HG03575 (cell line): ENCODE results near the gene OR5B21.

Experiments
- ATAC-seq: cut with Tn5 transposase; IDR thresholded peaks from one replicate; pipeline ENCODE4 v1.9.1; 2021; ENCODE audit not compliant: unreplicated experiment, insufficient number of reproducible peaks, low FRiP score; ENCODE audit errors: extremely low read depth

The OR5B21 gene

GRCh38 chr11:58508005-58508404, at the start of gene OR5B21:
Gene OR5B21, minus strand, starts transcription at chr11:58508105. Its CDS starts 0 bp downstream, at chr11:58508105.
- ATAC-seq, result no peak

- no peak for ATAC-seq
Measured at GRCh38 chr11:58549644-58550043, 41.7 kb upstream of the OR5B21 start.

GRCh38 chr11:58546841-58547240, 38.9 kb upstream of the OR5B21 start:
- no peak for ATAC-seq

- no peak for ATAC-seq
Measured at GRCh38 chr11:58531865-58532341, 24.0 kb upstream of the OR5B21 start.

- ATAC-seq, result no peak
Measured at GRCh38 chr11:58530236-58530635, 22.3 kb upstream of the OR5B21 start.

- ATAC-seq, result no peak
Measured at GRCh38 chr11:58527429-58527828, 19.5 kb upstream of the OR5B21 start.

- no peak for ATAC-seq
Measured at GRCh38 chr11:58526721-58527120, 18.8 kb upstream of the OR5B21 start.

- ATAC-seq, result peak; percentile 84
Measured at GRCh38 chr11:58525037-58525614, 17.2 kb upstream of the OR5B21 start.

- peak; percentile 3 for ATAC-seq
Measured at GRCh38 chr11:58524232-58525036, 16.5 kb upstream of the OR5B21 start.

GRCh38 chr11:58513747-58514367, 6.0 kb upstream of the OR5B21 start:
- no peak for ATAC-seq

GRCh38 chr11:58511636-58512035, 3.7 kb upstream of the OR5B21 start:
- no peak for ATAC-seq

- ATAC-seq, result no peak
Measured at GRCh38 chr11:58509748-58510147, 1.8 kb upstream of the OR5B21 start.

- ATAC-seq, result no peak
Measured at GRCh38 chr11:58508814-58509213, 909 bp upstream of the OR5B21 start.

GRCh38 chr11:58507355-58507754, 550 bp downstream of the OR5B21 start:
- no peak for ATAC-seq

GRCh38 chr11:58506935-58507334, 970 bp downstream of the OR5B21 start:
- no peak for ATAC-seq

- no peak for ATAC-seq
Measured at GRCh38 chr11:58505849-58506248, 2.1 kb downstream of the OR5B21 start.

- no peak for ATAC-seq
Measured at GRCh38 chr11:58504232-58504631, 3.7 kb downstream of the OR5B21 start.

- peak; percentile 87 for ATAC-seq
Measured at GRCh38 chr11:58503361-58503856, 4.5 kb downstream of the OR5B21 start.

GRCh38 chr11:58502004-58502403, 5.9 kb downstream of the OR5B21 start:
- ATAC-seq, result no peak

- ATAC-seq, result no peak
Measured at GRCh38 chr11:58498464-58498863, 9.4 kb downstream of the OR5B21 start.
